Measurements from ENCODE around the gene TSHZ2.

- TF ChIP-seq, protein P1, sequence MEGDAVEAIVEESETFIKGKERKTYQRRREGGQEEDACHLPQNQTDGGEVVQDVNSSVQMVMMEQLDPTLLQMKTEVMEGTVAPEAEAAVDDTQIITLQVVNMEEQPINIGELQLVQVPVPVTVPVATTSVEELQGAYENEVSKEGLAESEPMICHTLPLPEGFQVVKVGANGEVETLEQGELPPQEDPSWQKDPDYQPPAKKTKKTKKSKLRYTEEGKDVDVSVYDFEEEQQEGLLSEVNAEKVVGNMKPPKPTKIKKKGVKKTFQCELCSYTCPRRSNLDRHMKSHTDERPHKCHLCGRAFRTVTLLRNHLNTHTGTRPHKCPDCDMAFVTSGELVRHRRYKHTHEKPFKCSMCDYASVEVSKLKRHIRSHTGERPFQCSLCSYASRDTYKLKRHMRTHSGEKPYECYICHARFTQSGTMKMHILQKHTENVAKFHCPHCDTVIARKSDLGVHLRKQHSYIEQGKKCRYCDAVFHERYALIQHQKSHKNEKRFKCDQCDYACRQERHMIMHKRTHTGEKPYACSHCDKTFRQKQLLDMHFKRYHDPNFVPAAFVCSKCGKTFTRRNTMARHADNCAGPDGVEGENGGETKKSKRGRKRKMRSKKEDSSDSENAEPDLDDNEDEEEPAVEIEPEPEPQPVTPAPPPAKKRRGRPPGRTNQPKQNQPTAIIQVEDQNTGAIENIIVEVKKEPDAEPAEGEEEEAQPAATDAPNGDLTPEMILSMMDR (IDR thresholded peaks at IDR 0.05): no peak
- TF ChIP-seq POLR2A (IDR thresholded peaks at IDR 0.05): no peak
Observed at GRCh38 chr20:52971498-52972189, 514 bp upstream of the TSHZ2 start.
